OCI-LY7 (cell line): Measurements from ENCODE around the gene GLP1R.

Source experiments
- EZH2phosphoT487 ChIP-seq: fragments of 200-600 bp; sonication (generic); IDR thresholded peaks from 2 replicates; pipeline ENCODE4 v1.6.1; 2018; ENCODE audit warnings: low read depth, borderline replicate concordance, mild to moderate bottlenecking, mixed run types, antibody characterized with exemption, low read length, moderate library complexity, mixed read lengths
- TF ChIP-seq, protein P1 (sequence below): fragments of 200-600 bp; sonication (generic); conservative IDR thresholded peaks from 2 replicates; pipeline ENCODE4 v1.5.1; 2014; ENCODE audit warnings: mild to moderate bottlenecking, antibody characterized with exemption, low read length, moderate library complexity, mixed read lengths

GRCh38 chr6:39003072-39003471 lies 45.5 kb upstream of the GLP1R start:
- TF ChIP-seq, protein P1, sequence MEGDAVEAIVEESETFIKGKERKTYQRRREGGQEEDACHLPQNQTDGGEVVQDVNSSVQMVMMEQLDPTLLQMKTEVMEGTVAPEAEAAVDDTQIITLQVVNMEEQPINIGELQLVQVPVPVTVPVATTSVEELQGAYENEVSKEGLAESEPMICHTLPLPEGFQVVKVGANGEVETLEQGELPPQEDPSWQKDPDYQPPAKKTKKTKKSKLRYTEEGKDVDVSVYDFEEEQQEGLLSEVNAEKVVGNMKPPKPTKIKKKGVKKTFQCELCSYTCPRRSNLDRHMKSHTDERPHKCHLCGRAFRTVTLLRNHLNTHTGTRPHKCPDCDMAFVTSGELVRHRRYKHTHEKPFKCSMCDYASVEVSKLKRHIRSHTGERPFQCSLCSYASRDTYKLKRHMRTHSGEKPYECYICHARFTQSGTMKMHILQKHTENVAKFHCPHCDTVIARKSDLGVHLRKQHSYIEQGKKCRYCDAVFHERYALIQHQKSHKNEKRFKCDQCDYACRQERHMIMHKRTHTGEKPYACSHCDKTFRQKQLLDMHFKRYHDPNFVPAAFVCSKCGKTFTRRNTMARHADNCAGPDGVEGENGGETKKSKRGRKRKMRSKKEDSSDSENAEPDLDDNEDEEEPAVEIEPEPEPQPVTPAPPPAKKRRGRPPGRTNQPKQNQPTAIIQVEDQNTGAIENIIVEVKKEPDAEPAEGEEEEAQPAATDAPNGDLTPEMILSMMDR = peak; percentile 52
- TF ChIP-seq EZH2phosphoT487 = no peak
